ENCODE results near the gene IGF2BP1.
A peak's percentile ranks its signal among the peaks of the same experiment; 100 is the strongest.
"Not testable (repeated sequence)": the region's sequence is repeated elsewhere in the genome, so short reads cannot be mapped to it uniquely, and the experiment has no call there.

The IGF2BP1 gene

DNA sequence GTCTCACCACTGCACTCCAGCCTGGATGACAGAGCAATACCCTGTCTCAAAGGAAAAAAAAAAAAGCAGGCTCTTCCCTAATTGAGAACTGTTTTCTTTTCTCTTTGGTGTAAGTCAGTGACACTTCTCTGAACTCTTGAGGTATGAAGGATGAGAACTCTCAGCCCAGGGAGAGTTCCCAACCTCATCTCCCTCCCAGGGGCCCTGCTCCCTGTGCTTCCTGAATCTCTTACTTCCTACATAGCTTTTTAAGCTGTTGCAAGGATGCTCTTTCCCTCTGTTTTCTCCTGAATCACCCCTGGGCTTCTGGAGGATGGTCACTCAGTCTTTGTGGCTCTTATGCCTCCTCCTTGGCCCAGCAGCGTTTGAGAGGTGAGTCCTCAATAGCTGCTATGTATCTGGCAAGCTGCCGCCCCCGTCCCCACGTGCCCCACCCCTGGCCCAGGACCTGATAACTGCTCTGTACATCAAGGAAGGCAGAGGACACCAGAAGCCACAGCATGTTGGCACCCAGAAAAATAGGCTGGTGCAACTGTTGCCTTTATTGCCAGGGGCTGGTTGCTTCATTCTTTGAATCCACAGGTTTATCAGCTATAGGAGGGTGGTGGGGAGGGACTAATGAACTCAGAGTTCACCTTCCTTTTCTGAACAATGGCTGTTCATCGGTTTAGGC is 24.0 kb downstream of the IGF2BP1 start:
- DNase-seq: no peak

- no peak for DNase-seq
Observed at GRCh38 chr17:49021768-49022103, 24.6 kb downstream of the IGF2BP1 start.

- no peak for DNase-seq
Observed at GRCh38 chr17:49022391-49022941, 25.3 kb downstream of the IGF2BP1 start.

GRCh38 chr17:49024523-49024922 is 27.3 kb downstream of the IGF2BP1 start:
- DNase-seq: no peak

DNA sequence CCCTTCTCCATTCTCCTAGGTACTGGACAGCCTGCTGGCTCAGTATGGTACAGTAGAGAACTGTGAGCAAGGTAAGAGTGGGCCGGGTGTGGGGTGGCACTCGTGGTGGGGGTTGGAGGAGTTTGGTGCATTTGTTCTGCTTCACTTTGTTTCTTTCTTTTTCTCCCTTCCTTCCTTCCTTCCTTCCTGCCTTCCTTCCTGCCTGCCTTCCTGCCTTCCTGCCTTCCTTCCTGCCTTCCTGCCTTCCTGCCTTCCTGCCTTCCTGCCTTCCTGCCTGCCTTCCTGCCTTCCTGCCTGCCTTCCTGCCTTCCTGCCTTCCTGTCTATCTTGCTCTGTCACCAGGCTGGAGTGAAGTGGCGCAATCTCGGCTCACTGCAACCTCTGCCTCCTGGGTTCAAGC is 29.3 kb downstream of the IGF2BP1 start:
- not testable (repeated sequence) for DNase-seq

DNA sequence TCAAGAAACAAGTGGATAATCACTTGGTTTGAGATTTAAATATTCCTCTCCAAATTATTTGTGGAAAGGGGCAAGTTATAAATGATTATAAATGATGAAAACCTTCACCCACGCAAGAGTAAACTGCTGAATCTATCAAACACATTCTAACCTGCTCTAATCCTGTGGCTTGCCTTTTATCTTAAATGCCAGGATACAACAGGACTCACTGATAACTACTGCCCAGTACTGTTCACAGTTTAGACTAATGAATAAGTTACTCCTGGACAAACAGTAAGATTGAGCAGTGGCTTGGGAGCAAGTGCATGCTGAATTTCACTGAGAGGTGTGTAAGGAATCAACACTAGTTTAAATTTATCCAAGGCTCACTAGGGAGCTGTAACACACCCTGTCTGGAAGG is 31.1 kb downstream of the IGF2BP1 start:
- DNase-seq: no peak

GRCh38 chr17:49029801-49030200 is 32.6 kb downstream of the IGF2BP1 start:
- no peak for DNase-seq

GRCh38 chr17:49031965-49032928 is 35.1 kb downstream of the IGF2BP1 start:
- peak; percentile 19 for DNase-seq

- DNase-seq: no peak
Observed at GRCh38 chr17:49035470-49036269, 38.5 kb downstream of the IGF2BP1 start.

DNA sequence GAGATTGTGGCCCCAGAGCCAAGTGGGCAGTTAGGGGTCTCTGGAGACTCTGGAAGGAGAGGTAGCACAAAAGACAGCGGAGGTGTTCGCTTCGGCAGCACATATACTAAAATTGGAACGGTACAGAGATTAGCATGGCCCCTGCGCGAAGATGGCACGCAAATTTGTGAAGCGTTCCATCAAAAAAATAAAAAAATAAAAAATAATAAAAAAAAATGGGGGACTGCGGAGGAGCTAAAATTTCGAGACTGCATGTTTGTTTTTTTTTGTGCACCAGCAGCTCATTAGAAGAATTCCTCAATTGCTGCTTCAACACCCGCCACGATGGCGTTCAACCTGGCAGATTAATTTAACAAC is 39.1 kb downstream of the IGF2BP1 start:
- no peak for DNase-seq

GRCh38 chr17:49038138-49038537 is 41.0 kb downstream of the IGF2BP1 start:
- no peak for DNase-seq

- DNase-seq: no peak
Observed at GRCh38 chr17:49038544-49038943, 41.4 kb downstream of the IGF2BP1 start.

DNA sequence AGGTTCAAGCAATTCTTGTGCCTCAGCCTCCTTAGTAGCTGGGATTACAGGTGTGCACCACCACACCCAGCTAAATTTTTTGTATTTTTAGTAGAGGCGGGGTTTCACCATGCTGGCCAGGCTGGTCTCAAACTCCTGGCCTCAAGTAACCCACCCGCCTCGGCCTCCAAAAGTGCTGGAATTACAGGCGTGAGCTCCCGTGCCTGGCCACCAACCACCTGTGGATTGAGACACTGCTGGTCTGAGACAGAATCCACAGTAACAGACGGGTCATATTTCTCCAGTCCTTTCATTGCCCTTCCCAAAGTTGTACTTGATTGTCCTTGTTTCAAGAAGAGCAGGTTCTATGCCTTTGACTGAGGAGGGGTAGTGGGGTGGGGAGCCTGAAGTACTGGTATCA is 42.3 kb downstream of the IGF2BP1 start:
- not testable (repeated sequence) for DNase-seq

DNA sequence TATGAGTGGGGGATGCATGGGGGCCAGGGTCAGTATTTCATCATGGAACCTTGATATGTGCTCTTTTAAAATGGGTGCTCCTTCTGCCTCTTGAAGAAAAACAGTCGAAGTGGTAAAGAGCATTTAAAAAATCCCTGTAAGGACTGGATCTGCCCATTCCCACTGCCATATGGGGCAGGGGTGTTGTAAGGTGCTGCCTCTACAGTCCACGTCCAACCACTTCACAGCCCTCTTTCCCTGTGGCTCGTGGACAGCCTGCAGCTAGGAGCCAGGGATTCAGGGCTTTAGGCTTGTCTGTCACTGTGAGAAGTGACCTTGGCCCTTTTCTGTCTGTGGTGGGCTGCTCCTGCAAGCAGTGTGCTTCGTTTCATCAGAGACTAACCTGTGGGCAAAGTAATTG is 44.3 kb downstream of the IGF2BP1 start:
- no peak for DNase-seq

GRCh38 chr17:49045376-49045775 is 48.2 kb downstream of the IGF2BP1 start:
- no peak for DNase-seq

DNA sequence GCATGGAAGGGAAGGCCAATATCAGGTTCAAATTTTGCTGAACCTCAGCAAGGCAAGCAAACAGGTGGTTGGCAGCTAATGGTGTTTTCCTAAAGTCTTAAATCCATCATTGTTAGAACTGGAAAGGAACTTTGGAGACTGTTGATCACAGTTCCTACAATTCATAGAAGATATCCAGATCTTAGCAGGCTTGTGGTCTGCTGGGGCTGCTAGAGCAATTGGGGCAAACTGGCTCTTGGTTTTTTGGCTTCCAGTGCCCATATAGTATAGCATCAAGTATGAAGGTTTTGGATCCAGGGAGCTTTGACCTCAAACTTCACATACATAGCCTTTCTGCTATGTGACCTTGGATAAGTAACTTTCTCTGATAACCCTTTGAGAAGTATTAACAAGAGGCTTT is 49.7 kb downstream of the IGF2BP1 start:
- DNase-seq: no peak

DNA sequence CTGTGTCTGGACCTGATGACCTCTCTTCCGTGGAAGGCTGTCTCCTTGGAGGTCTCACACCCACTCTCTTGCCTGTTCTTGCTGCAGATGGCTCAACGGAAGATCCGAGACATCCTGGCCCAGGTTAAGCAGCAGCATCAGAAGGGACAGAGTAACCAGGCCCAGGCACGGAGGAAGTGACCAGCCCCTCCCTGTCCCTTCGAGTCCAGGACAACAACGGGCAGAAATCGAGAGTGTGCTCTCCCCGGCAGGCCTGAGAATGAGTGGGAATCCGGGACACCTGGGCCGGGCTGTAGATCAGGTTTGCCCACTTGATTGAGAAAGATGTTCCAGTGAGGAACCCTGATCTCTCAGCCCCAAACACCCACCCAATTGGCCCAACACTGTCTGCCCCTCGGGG is 52.1 kb downstream of the IGF2BP1 start:
- DNase-seq: no peak

DNA sequence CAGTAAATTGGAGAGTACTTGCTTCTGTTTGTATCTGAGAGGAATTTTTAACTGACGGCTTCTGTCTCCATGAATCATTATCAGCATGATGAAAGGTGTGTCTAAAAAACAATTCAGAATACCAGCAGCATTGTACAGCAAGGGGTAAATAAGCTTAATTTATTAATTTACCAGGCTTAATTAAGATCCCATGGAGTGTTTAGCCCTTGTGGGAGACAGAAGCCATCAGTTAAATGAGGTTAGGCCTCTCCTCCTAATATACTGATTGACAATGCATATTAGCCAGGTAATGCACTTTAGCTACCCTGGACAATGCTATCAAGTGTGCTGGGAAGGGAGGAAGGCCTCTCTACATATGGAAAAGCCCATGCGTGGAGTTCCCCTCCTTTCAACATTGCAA is 53.4 kb downstream of the IGF2BP1 start:
- DNase-seq: no peak

DNA sequence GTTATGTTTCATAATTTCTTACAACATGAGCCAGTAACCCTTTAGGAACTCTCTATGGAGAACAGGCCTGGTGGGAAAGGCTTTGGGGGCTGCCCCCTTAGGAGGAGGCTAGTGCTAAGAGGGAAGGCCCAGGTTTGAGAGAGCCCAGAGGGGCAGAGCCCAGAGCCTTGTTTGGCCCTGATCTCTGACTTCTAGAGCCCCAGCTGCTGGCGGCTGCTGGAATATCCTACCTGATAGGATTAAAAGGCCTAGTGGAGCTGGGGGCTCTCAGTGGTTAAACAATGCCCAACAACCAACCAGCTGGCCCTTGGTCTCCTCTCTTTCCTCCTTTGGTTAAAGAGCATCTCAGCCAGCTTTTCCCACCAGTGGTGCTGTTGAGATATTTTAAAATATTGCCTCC is 54.1 kb downstream of the IGF2BP1 start:
- DNase-seq: no peak

DNA sequence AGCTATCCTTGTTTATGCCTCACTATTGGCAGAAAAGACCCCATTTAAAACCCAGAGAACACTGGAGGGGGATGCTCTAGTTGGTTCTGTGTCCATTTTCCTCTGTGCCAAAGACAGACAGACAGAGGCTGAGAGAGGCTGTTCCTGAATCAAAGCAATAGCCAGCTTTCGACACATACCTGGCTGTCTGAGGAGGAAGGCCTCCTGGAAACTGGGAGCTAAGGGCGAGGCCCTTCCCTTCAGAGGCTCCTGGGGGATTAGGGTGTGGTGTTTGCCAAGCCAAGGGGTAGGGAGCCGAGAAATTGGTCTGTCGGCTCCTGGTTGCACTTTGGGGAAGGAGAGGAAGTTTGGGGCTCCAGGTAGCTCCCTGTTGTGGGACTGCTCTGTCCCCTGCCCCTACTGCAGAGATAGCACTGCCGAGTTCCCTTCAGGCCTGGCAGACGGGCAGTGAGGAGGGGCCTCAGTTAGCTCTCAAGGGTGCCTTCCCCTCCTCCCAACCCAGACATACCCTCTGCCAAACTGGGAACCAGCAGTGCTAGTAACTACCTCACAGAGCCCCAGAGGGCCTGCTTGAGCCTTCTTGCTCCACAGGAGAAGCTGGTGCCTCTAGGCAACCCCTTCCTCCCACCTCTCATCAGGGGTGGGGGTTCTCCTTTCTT is 56.1 kb downstream of the IGF2BP1 start:
- no peak for DNase-seq

- DNase-seq: no peak
Observed at GRCh38 chr17:49054342-49055092, 57.3 kb downstream of the IGF2BP1 start.

All from activated gamma-delta T cell treated with Interleukin-2 at 50 U/mL for 16 hours (primary cell).